Measurements from ENCODE around the gene ROBO1. TPM values are rescaled to one million over a fixed set of nuclear protein-coding genes. Genes with fewer than 3 reads are reported as not detected.

ROBO1 gene
- total RNA-seq, 1 donor from 2014 or later, result 73.8 TPM

GRCh38 chr3:79685108-79685507, 82.7 kb downstream of the ROBO1 start:
- Mint-ChIP-seq H3K27me3 (ENCODE audit: unreplicated experiment) (no peaks in the 10 kb centered on the region), H3K27ac (ENCODE audit: unreplicated experiment) (no peak overlapping the region), H3K4me1 (ENCODE audit: unreplicated experiment) (peaks cover 10% of the 10 kb centered on the region), H3K36me3 (ENCODE audit: unreplicated experiment) (no peaks in the 10 kb centered on the region), H3K9me3 (ENCODE audit: unreplicated experiment) (peaks cover 5% of the 10 kb centered on the region), H3K4me3 (ENCODE audit: unreplicated experiment) (no peak overlapping the region)
- TF ChIP-seq CTCF (IDR thresholded peaks at IDR 0.05), result no peak
- DNase-seq (ENCODE audit: extremely low spot score, unreplicated experiment), result no peak

- Mint-ChIP-seq H3K27ac (ENCODE audit: unreplicated experiment) (no peak overlapping the region), H3K36me3 (ENCODE audit: unreplicated experiment) (no peaks in the 10 kb centered on the region)
Observed at GRCh38 chr3:79684041-79684440, 83.8 kb downstream of the ROBO1 start.

GRCh38 chr3:79672731-79673130, 95.1 kb downstream of the ROBO1 start:
- H3K4me3 Mint-ChIP-seq (ENCODE audit: unreplicated experiment), result no peak overlapping the region
- H3K27me3 Mint-ChIP-seq (ENCODE audit: unreplicated experiment), result no peaks in the 10 kb centered on the region
- no peak overlapping the region for H3K27ac Mint-ChIP-seq (ENCODE audit: unreplicated experiment)
- no peaks in the 10 kb centered on the region for H3K4me1 Mint-ChIP-seq (ENCODE audit: unreplicated experiment)
- no peak for TF ChIP-seq CTCF (IDR thresholded peaks at IDR 0.05)
- no peaks in the 10 kb centered on the region for H3K36me3 Mint-ChIP-seq (ENCODE audit: unreplicated experiment)
- peaks cover 5% of the 10 kb centered on the region for H3K9me3 Mint-ChIP-seq (ENCODE audit: unreplicated experiment)
- no peak for DNase-seq (ENCODE audit: extremely low spot score, unreplicated experiment)

More at GRCh38 chr3:79684041-79684440, 83.8 kb downstream of the ROBO1 start:
- Mint-ChIP-seq H3K4me1 (ENCODE audit: unreplicated experiment) (peaks cover 10% of the 10 kb centered on the region), H3K27me3 (ENCODE audit: unreplicated experiment) (no peaks in the 10 kb centered on the region), H3K9me3 (ENCODE audit: unreplicated experiment) (peaks cover 5% of the 10 kb centered on the region), H3K4me3 (ENCODE audit: unreplicated experiment) (no peak overlapping the region)
- no peak for DNase-seq (ENCODE audit: extremely low spot score, unreplicated experiment)
- no peak for TF ChIP-seq CTCF (IDR thresholded peaks at IDR 0.05)

GRCh38 chr3:79672075-79672474, 95.7 kb downstream of the ROBO1 start:
- Mint-ChIP-seq H3K9me3 (ENCODE audit: unreplicated experiment) (peaks cover 5% of the 10 kb centered on the region), H3K4me1 (ENCODE audit: unreplicated experiment) (no peaks in the 10 kb centered on the region), H3K36me3 (ENCODE audit: unreplicated experiment) (no peaks in the 10 kb centered on the region), H3K27me3 (ENCODE audit: unreplicated experiment) (no peaks in the 10 kb centered on the region), H3K27ac (ENCODE audit: unreplicated experiment) (no peak overlapping the region), H3K4me3 (ENCODE audit: unreplicated experiment) (no peak overlapping the region)
- DNase-seq (ENCODE audit: extremely low spot score, unreplicated experiment), result no peak
- no peak for TF ChIP-seq CTCF (IDR thresholded peaks at IDR 0.05)

- Mint-ChIP-seq H3K27ac (ENCODE audit: unreplicated experiment) (no peak overlapping the region), H3K4me1 (ENCODE audit: unreplicated experiment) (no peaks in the 10 kb centered on the region), H3K4me3 (ENCODE audit: unreplicated experiment) (no peak overlapping the region), H3K9me3 (ENCODE audit: unreplicated experiment) (peaks cover 5% of the 10 kb centered on the region), H3K27me3 (ENCODE audit: unreplicated experiment) (no peaks in the 10 kb centered on the region), H3K36me3 (ENCODE audit: unreplicated experiment) (no peaks in the 10 kb centered on the region)
- DNase-seq (ENCODE audit: extremely low spot score, unreplicated experiment), result no peak
- TF ChIP-seq CTCF (IDR thresholded peaks at IDR 0.05), result no peak
Observed at GRCh38 chr3:79670178-79670577, 97.6 kb downstream of the ROBO1 start.

Measured in osteocyte (in vitro differentiated cells).